SIG-M5 (cell line): ENCODE results near the gene ASIC4.

Experiments used
- DNase-seq: peaks from one replicate; lab custom pipeline; 2025; lab: John Stamatoyannopoulos, UW

ASIC4 gene

GRCh38 chr2:219552382-219553167 is 38.3 kb downstream of the ASIC4 start:
- no peak for DNase-seq

- DNase-seq, result no peak
Observed at GRCh38 chr2:219553168-219553417, 38.8 kb downstream of the ASIC4 start.

GRCh38 chr2:219553463-219553963 is 39.2 kb downstream of the ASIC4 start:
- DNase-seq, result no peak

GRCh38 chr2:219554350-219554749 is 40.1 kb downstream of the ASIC4 start:
- DNase-seq, result no peak

- no peak for DNase-seq
Observed at GRCh38 chr2:219555956-219556355, 41.7 kb downstream of the ASIC4 start.

- DNase-seq, result no peak
Observed at GRCh38 chr2:219556413-219556812, 42.1 kb downstream of the ASIC4 start.

GRCh38 chr2:219557320-219557719 is 43.0 kb downstream of the ASIC4 start:
- no peak for DNase-seq

- no peak for DNase-seq
Observed at GRCh38 chr2:219557791-219558785, 43.8 kb downstream of the ASIC4 start.

- no peak for DNase-seq
Observed at GRCh38 chr2:219559156-219559915, 45.1 kb downstream of the ASIC4 start.

GRCh38 chr2:219560037-219560892 is 46.0 kb downstream of the ASIC4 start:
- DNase-seq, result no peak

GRCh38 chr2:219560893-219561178 is 46.6 kb downstream of the ASIC4 start:
- DNase-seq, result no peak

GRCh38 chr2:219561179-219562048 is 47.1 kb downstream of the ASIC4 start:
- DNase-seq, result no peak

- DNase-seq, result no peak
Observed at GRCh38 chr2:219562049-219563020, 48.1 kb downstream of the ASIC4 start.

GRCh38 chr2:219563271-219563928 is 49.1 kb downstream of the ASIC4 start:
- DNase-seq, result no peak

- DNase-seq, result no peak
Observed at GRCh38 chr2:219565130-219566080, 51.1 kb downstream of the ASIC4 start.

GRCh38 chr2:219566640-219567039 is 52.4 kb downstream of the ASIC4 start:
- DNase-seq, result no peak

- no peak for DNase-seq
Observed at GRCh38 chr2:219567131-219567530, 52.8 kb downstream of the ASIC4 start.
